D721Med (cell line): Measurements from ENCODE around the gene IGFBP2.

Experiments used
- DNase-seq: peaks from one replicate; pipeline ENCODE4 v3.0.0; 2011; ENCODE audit warnings: low spot score; ENCODE audit not compliant: insufficient read length
- FAIRE-seq: peaks from 2 replicates; lab custom pipeline; 2011; peaks lifted over from hg19 to GRCh38; lab: Jason Lieb, UNC
- TF ChIP-seq, protein P1 (sequence below): IDR thresholded peaks from 2 replicates; pipeline ENCODE4 v1.5.1; 2012; ENCODE audit warnings: mild to moderate bottlenecking, control low read depth; ENCODE audit not compliant: insufficient read depth; ENCODE audit errors: missing control alignments

Gene IGFBP2

DNA sequence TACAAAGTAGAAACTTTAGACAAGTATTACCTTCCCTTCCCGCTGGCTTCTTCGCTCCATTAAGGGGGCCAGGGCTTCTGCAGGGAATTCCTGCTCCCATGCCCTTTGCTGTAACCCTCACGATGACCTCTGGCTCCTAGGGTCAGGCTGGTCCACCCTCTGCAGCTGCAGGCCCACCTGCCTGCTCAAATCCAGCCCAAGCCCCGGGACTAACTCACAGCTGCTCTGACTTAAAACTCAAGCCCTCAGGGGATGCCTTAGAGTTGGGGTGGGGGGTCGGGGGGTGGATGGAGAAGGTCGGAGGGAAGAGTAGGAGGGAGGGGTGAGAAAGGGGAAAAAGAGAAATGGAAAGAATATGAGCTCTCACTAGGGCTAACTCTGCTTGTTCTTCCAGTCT lies 57.2 kb downstream of the IGFBP2 start:
- DNase-seq (no peak), FAIRE-seq (no peak)
- TF ChIP-seq, protein P1, sequence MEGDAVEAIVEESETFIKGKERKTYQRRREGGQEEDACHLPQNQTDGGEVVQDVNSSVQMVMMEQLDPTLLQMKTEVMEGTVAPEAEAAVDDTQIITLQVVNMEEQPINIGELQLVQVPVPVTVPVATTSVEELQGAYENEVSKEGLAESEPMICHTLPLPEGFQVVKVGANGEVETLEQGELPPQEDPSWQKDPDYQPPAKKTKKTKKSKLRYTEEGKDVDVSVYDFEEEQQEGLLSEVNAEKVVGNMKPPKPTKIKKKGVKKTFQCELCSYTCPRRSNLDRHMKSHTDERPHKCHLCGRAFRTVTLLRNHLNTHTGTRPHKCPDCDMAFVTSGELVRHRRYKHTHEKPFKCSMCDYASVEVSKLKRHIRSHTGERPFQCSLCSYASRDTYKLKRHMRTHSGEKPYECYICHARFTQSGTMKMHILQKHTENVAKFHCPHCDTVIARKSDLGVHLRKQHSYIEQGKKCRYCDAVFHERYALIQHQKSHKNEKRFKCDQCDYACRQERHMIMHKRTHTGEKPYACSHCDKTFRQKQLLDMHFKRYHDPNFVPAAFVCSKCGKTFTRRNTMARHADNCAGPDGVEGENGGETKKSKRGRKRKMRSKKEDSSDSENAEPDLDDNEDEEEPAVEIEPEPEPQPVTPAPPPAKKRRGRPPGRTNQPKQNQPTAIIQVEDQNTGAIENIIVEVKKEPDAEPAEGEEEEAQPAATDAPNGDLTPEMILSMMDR: no peak

DNA sequence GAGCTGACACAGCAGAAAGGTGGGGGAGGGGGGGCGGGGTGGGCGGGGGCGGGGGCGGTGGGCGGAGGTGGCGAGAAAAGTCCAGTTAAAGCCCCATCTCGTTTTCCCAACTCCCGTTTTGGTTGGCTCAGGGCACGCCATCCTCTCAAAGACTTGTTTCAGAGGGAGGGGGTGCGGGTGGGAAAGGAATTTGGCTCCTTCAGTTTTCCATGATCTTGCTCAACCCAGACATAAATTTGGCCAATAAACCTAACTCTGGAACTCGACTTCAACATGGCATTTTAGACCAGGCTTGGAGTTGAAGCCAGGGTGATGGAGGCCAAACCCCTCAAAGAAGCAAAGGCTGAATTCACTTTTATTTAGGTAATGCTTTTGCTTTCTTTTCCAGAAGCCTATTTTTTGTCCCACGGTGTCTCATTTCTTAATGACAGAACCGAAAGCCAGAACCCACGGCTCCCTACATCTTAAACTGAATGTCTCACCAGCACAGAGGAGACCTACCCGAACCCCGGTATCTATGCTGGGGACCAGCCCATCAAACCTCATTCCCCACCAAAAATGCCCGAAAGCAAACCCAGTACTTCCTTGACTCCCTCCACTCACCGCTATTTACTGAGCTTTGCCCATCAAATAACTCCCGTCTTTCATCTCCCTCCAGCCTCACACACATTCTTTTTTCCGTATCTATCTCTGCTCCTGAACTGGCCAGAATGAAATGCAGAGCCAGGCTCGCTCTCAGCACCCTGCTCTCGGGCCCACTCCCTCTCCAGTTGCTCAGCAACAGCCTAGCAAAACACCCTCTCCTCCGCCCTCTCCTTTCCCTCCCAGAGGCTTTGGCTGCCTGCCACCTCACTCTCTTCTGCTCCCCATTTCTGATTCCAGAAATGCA lies 57.9 kb downstream of the IGFBP2 start:
- TF ChIP-seq, protein P1: no peak
- DNase-seq (peak; percentile 61), FAIRE-seq (no peak)

DNA sequence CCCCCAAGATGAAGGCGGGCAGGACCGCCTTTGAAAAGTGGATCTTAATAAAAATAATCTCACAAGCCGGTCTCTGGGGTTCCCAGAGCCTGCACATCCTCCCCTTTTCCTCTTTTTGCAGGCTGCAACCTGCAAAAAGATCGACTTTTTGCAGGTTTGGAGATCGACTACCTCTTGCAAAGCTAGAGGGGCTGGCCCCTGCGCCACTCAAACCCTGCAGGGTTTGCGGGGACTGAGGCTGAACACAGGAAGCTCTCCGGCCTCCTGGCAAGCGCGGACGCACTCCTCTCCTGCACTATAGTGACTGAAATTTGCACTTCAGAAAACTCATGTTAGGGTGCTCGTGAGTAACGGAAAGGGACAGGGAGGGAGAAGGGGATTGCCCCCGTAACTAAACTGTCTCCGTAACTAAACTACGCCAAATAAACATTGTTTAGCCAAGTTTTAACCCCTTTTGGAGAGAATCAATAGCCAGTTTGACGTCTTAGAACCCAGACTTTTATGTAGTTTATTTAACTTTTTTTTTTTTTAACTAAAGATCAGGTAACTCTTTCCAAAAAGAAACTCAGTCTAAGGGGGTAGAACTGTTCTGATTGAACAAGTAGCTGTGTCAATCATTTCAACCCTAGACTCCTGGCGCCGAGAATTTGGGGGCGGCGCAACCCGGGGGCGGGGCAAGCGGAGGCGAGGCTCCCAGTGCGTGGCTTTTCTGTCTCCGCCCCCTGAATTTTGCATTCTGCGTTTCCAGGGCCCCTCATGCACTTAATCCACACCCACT lies 59.6 kb downstream of the IGFBP2 start:
- DNase-seq (no peak), FAIRE-seq (no peak)
- TF ChIP-seq, protein P1: no peak

DNA sequence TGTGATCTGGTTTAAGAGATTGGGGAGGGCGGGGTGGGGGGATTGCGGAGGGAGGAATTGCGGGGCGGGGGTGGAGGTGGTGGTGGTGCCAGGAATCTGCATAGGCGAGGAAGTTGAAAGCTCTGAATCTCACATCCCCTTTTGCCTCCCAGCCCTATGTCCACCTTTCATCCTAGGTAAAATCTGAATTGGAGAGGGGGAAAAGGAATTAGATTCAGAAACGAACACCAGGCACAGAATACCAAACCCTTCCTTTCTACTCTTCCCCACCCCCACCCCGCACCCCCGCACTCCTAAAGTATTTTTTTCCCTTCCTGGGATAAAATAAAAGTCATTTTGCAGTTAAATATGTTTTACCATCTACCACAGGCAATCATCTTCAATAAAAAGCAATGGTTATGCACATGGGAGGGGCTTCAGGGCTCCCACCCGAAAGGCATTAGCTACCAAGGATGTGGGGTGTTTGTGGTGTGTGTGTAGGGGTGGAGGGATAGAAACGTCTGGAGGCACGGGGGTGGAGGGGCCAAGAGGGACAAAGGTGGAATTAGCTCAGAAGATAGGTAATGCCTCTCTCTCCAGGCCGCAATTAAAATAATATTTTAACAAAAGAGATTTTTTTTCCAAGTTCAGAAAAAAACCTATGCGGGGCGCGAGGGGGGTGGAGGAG lies 60.3 kb downstream of the IGFBP2 start:
- TF ChIP-seq, protein P1: no peak
- DNase-seq (no peak), FAIRE-seq (no peak)

DNA sequence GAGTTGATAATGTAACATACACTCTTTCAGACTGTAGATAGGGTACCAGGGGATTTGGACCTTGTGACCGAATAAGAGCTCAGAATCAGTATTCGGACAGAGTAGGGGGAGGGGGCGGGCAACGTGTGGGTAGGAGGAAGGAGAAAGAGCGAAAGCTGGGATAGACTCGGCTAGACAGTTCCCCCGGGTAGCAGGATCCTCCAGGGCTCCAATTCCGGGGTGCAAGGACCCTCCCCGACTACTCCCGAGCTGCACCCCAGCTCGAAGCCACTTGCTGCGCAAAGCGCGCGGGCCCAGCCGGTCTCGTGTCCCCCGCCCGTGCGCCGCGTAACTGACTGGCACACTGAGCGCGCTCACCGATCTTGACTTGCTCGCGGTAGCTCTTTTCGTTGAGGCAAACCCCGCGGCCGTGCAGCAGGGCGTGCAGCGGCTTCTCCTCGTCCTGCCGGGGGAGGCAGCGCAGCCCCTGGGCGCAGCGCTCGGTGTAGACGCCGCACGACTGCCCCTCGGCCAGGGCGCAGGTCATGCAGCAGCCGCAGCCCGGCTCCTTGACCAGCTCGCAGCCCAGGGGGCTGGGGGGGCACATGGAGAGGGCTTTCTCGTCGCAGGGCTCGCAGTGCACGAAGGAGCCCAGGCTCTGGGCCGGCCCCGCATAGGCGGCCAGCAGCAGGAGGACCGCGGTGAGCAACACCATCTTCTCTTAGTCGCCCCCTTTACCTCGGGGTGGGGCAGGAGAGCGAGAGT lies 61.0 kb downstream of the IGFBP2 start:
- FAIRE-seq (no peak), DNase-seq (no peak)
- TF ChIP-seq, protein P1: no peak

DNA sequence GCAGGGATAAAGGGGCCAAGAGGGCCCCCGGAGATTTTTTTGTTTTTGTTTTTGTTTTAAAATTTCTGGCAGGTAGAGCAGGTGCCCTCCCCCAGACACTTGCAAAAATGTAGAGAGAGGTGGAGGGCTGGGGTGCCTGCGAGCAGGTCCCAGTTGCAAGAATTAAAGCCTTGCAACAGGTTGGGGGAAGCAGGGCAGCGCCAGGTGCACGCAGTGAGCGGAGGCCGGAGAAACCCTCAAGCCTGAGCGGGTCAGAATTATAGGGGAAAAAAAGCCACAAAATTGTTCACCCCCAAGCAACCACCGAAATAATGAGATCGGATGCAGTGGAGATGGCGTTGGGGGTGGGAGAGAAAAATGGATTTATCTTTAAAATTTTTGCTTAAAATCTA lies 61.6 kb downstream of the IGFBP2 start:
- DNase-seq (no peak), FAIRE-seq (no peak)
- TF ChIP-seq, protein P1: no peak
